A673 (cell line): ENCODE measurements around the gene TEX48.

Experiments
- CTCF ChIP-seq: fragments of 300-800, 200-600 bp; sonication (generic); conservative IDR thresholded peaks from 2 replicates; pipeline ENCODE4 v1.5.1; 2017; ENCODE audit warnings: low read depth, mild to moderate bottlenecking, antibody characterized with exemption, low read length, moderate library complexity, mixed read lengths
- EZH2 ChIP-seq: fragments of 200-600 bp; sonication (generic); IDR thresholded peaks from 2 replicates; pipeline ENCODE4 v1.6.1; 2017; ENCODE audit warnings: borderline replicate concordance, low read depth, mild to moderate bottlenecking, mixed read lengths, antibody characterized with exemption, low read length; ENCODE audit not compliant: poor library complexity, severe bottlenecking

GRCh38 chr9:114724744-114725143 lies 42.8 kb upstream of the TEX48 start:
- TF ChIP-seq EZH2 (no peak), CTCF (no peak)
